SK-N-DZ (cell line): ENCODE results near the gene SLCO6A1. TPM values are rescaled to one million over a fixed set of nuclear protein-coding genes. Genes with fewer than 3 reads are reported as not detected.
A peak's percentile ranks its signal among the peaks of the same experiment; 100 is the strongest.
"Not testable (repeated sequence)": the region's sequence is repeated elsewhere in the genome, so short reads cannot be mapped to it uniquely, and the experiment has no call there.

ENCODE experiments used
- DNase-seq: peaks from one replicate; pipeline ENCODE4 v3.0.0-alpha.2; 2015; ENCODE audit warnings: low spot score
- polyA plus RNA-seq, 2 experiments: library from polyadenylated mRNA; depleted of rRNA; stranded (reverse); fragments of >200 nt; gene quantifications; 2 replicates each; pipeline ENCODE4 v1.2.3, GENCODE V29; 2014

Gene SLCO6A1
- not detected in 2 replicates for polyA plus RNA-seq (2014; cell fraction: cytosol; rRNA removed)
- not detected in 2 replicates for polyA plus RNA-seq (2014; cell fraction: nucleus; rRNA removed)

DNA sequence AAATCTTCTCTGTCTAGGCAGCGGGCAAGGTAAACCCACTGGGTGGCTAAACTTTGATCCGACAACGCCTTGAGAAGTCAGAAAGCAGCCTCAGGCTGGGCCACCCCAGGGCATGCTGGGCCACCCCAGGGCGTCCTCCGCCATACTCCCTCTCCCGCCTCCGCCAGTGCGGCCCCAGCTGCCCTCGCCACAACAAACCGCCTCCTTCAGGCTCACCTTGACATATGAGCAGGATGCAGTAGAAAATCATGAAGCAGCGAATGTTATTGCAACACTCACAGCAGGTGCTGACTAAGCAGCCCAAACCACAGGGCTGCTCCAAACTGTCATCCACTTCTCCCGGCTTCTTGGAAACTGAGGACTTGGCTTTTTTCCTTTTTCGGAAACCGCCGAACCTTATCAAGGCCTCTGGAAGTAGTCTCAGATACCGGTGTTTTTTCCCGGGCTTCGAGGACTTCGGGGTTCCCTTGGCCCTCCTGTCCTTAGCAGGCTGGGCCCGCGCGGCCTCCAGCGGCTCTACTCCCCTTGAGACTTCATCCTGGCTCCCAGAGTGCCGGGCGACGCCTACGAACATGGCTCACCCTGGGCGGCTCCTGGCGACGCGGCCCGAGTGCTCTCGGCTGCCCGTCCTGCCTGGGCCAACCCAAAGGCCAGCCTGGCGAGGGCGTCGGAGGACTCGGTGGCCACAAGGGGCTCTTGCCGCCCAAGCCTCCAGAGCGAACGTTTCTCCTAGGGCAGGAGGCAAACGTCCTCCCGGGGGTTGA lies at the start of gene SLCO6A1:
Gene SLCO6A1, minus strand, starts transcription at position 731 of the 764 bp plus-strand sequence. Its CDS starts 157 bp downstream, at position 574.
- no peak for DNase-seq

- no peak for DNase-seq
These were observed 48.6 kb upstream of the SLCO6A1 start for GRCh38 chr5:102547141-102548035.

DNA sequence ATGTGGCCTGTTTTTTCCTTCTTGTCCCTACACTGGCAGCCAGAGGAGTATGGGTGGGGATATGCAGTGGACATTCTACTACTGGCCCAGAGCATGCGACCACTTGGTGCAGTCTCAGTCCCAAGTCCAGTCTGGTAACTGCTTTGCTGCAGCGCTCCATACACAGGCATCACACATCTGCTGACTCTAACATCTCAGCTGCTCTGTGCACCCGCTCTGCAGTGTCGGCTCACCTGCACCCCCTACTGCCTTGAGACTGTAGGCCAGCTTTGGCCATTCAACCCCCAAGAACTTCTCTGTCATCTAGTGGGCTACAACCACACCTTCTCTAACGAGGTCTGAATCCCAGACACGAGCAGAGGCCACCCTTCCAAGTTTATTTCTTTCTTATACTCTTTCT lies 46.4 kb upstream of the SLCO6A1 start:
- DNase-seq = peak; percentile 37

DNA sequence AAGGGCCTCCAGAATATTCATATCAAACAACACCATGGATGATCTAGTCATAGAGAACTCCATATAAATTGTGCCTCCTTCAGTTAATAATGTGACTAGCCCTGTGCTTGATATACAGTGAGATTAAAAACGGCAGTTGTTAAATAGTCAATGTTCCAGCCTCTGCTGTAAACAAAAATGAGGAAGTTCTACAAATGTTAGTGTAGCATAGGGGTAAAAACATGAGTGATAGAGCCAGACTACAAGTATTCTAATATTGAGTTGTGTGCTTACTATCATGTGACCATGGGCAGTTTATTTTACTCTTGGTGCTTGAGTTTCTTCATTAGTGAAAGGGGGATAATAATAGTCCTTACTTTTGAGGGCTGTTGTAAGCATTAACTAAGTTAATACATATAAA lies 43.3 kb upstream of the SLCO6A1 start:
- no peak for DNase-seq

DNA sequence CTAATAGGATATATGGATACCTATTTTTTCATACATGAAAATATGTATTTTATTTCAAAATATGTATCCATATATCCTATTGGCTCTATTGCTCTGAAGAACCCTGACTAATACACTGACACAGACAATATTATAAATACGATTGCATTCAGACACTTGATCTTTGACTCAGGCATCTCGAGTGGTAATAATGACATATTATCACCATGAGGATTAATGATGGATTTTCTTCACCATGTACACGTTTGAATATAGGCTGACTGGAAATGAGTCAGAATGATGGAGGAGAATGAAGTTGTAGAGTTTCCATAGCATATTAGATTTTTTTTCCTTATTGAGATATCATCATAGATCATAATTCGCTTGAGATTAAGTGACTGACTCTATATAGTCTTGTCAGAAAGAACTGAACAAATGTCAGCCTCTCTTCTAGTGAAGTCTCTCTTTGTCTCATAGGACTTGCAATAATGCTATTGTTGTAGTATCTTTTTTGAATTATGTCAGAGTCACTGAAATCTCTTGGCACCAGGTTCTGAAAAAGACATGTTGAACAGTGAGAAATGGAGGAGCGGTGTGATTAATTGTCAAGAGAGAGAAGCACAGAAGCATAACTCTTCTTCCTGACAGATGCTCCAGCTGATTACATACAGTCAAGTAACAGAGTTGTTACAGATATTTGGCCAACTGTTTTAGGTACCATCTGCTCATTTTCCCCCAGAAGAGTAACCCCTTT lies 41.4 kb upstream of the SLCO6A1 start:
- no peak for DNase-seq

GRCh38 chr5:102539562-102539961 lies 40.8 kb upstream of the SLCO6A1 start:
- no peak for DNase-seq

GRCh38 chr5:102537011-102537410 lies 38.2 kb upstream of the SLCO6A1 start:
- no peak for DNase-seq

DNA sequence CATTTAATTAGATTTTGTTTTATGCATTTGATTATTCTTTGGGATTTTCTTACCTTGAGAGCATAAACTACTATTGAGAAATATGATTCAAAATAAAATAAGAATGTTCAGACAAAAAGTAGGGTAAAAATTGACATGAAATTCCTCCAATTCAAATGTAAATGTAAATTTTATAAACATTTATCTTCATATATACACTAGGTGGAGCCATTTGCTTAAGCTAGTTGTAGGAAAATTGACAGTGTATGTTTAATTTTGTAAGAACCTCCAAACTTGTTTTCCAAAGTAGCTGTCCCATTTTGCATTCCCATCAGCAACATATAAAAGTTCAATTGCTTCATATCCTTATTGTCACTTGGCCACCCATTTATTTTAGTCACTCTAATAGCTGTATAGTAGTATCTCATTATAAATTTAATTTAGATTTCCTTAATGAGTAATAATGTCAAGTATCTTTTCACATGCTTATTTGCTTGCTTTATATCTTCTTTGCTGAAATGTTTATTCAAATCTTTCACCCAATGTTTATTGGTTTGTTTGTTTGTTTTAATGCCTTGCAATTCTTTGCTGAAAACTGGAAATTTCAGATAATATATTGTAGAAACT lies 37.6 kb upstream of the SLCO6A1 start:
- no peak for DNase-seq

GRCh38 chr5:102532123-102532522 lies 33.3 kb upstream of the SLCO6A1 start:
- DNase-seq = no peak

GRCh38 chr5:102531506-102531905 lies 32.7 kb upstream of the SLCO6A1 start:
- no peak for DNase-seq

DNA sequence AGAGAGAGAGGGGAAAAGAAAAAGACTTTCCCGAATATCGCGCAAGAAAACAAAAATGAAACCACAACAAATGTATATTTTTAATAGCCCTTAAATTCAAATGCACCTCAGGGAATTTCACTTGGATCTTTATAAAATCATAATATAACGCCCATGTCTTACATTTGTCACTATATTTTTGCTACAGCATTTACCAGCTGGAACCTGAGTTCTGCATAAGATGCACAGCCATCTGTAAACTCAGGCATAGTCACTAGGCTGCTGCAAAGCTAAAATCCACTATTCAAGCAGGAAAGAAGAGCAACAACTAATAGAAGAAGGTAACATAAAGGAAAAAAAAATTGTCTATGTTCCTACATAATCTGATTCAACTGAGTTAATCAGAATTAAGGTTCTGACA lies 30.6 kb upstream of the SLCO6A1 start:
- DNase-seq = no peak

DNA sequence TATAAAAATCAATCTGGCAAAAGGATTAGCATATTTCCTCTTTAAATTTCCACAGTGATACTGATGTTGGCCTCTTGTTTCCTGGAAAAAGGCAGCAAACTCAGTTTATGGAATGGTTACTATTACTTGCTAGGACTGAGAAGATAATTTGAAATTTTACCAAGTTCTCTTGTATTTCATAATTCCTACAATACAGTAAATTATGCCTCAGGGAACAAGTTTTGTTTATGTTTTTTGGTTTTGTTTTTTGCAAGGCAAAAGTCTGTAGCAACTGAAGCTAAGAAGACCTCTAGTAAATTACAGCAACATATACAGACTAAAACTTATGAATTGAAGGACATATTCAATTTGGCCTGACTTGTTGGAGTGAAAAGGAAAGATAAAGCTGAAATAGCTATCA lies 30.2 kb upstream of the SLCO6A1 start:
- DNase-seq = no peak

- DNase-seq = no peak
These were observed 29.8 kb upstream of the SLCO6A1 start for GRCh38 chr5:102528600-102528999.

DNA sequence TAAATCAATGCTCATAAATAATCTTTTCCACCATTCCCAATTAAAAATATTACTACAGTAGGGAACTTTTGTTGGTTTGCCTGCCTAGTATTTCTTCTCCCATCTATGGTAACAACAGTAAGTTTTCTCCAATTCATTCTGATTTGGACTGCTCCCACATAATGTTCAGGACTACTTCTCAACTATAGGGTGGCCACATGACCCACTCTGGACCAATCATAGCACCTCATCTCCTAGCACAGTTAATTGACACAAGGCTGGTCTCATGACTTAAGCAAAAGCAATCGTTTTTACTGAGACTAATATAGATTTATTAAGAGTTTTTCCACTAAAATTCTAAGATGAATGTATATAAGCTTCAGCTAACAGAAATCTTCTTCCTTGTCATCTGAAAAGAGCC lies 28.7 kb upstream of the SLCO6A1 start:
- DNase-seq = no peak

DNA sequence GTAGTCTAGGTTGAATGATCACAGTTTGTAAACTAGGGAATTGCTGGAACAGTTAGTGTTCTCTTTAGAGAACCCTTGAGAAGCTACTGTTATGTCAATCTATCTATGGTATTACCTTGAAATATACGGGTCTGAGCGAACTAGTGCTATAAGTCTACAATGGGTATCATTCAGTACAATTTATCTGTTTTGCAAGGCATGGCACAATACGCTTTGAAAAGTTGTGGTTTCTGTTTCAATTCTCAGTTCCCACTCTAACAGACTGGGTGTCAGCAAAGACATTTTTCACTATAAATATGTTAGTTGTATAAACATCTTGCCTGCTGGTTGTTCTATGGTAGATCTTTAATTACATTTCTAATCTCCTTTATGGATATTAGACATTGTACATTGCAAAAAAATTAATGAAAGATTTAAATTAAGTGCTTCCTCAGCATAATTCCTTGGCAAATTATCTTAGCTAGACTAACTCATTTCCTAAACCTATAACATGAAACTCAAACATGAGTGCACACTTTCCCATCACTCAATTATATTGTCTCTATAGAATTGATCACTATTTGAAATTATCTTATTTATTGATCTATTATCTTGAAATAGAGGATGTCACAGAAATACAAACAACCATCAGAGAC lies 24.9 kb upstream of the SLCO6A1 start:
- no peak for DNase-seq

GRCh38 chr5:102511666-102512065 lies 12.9 kb upstream of the SLCO6A1 start:
- DNase-seq = no peak

GRCh38 chr5:102491261-102491914 lies 7.4 kb downstream of the SLCO6A1 start:
- DNase-seq = not testable (repeated sequence)

DNA sequence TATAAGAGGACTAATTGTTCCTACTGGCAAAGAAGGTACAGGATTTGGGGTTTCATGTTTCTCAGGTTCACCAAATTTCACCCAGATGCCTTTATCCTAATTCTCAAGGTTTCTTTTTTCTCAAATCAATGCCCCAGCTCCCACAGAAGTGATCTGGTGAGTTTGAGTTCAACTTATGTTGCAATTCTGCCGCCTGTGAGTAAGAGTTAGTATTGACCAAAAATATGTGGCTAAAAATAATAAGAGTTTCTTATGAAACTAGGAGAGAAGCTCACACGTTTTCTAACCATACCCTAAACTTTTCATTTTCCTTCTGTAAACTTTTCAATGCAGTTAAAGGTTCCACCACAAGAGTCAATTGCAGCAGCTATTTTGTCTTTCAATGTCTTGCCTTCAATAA lies 15.1 kb downstream of the SLCO6A1 start:
- DNase-seq = no peak

- no peak for DNase-seq
These were observed 17.6 kb downstream of the SLCO6A1 start for GRCh38 chr5:102481054-102481715.

DNA sequence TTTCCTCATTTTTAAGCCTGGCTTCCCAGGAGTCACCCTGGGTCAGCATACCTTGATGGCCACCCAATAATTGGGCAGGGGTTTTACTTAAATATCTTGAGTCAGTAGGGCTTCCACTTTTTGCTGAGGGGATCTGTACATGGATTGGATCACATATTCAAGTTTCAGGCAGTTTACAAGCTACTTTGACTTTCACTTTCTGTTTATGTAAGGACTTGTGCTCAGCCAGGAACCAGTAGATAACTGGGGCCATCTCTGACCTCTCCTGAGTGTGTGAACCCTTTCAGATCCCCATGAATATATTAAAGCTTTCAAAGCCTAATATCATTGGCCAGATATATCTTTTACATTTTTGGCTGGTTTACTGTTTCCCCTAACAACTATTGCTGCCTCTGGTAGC lies 45.1 kb downstream of the SLCO6A1 start:
- DNase-seq = no peak
